GM19397 (cell line): Measurements from ENCODE around the gene SIRT7.

Source experiments
- ATAC-seq: cut with Tn5 transposase; IDR thresholded peaks from one replicate; pipeline ENCODE4 v1.9.1; 2021; ENCODE audit warnings: mild to moderate bottlenecking, moderate library complexity; ENCODE audit not compliant: unreplicated experiment

SIRT7 gene

GRCh38 chr17:81933178-81933699, 15.3 kb upstream of the SIRT7 start:
- ATAC-seq = no peak

GRCh38 chr17:81932333-81932983, 14.5 kb upstream of the SIRT7 start:
- no peak for ATAC-seq

GRCh38 chr17:81931557-81932332, 13.8 kb upstream of the SIRT7 start:
- no peak for ATAC-seq

GRCh38 chr17:81931189-81931556, 13.2 kb upstream of the SIRT7 start:
- ATAC-seq = no peak

- no peak for ATAC-seq
Measured at GRCh38 chr17:81930142-81931125, 12.5 kb upstream of the SIRT7 start.

GRCh38 chr17:81929253-81930141, 11.5 kb upstream of the SIRT7 start:
- ATAC-seq = no peak

- ATAC-seq = no peak
Measured at GRCh38 chr17:81928544-81929252, 10.7 kb upstream of the SIRT7 start.

- peak; percentile 62 for ATAC-seq
Measured at GRCh38 chr17:81927653-81928543, 9.9 kb upstream of the SIRT7 start, which contains the start of gene MAFG. Gene MAFG, minus strand, starts transcription at chr17:81927735. Its CDS starts 4,550 bp downstream, at chr17:81923185.

GRCh38 chr17:81927152-81927652, 9.2 kb upstream of the SIRT7 start:
- peak; percentile 9 for ATAC-seq

- ATAC-seq = peak; percentile 13
Measured at GRCh38 chr17:81926451-81927151, 8.6 kb upstream of the SIRT7 start.

- no peak for ATAC-seq
Measured at GRCh38 chr17:81925860-81926450, 8.0 kb upstream of the SIRT7 start.

- no peak for ATAC-seq
Measured at GRCh38 chr17:81924557-81925532, 6.9 kb upstream of the SIRT7 start.

- no peak for ATAC-seq
Measured at GRCh38 chr17:81923302-81924260, 5.6 kb upstream of the SIRT7 start.

- ATAC-seq = no peak
Measured at GRCh38 chr17:81922566-81923301, 4.8 kb upstream of the SIRT7 start.
